ENCODE measurements around the gene KIRREL3. TPM values are rescaled to one million over a fixed set of nuclear protein-coding genes. Genes with fewer than 3 reads are reported as not detected.

KIRREL3 gene
- total and polyA plus RNA-seq, 9 of the 15 experiments (the other 6 are each of a cell fraction or from before 2014, with no cell fraction given): 0.04 to 0.10 TPM; not detected in 7

GRCh38 chr11:126973051-126973450 lies 27.5 kb downstream of the KIRREL3 start:
- TF ChIP-seq ZNF197 (CRISPR knock-in tag; IDR thresholded peaks at IDR 0.05; ENCODE audit: low read depth) (no peak), SNAPC5 (CRISPR knock-in tag; IDR thresholded peaks at IDR 0.05) (no peak), TGIF2 (CRISPR knock-in tag; IDR thresholded peaks at IDR 0.05) (no peak), PYGO2 (tag; IDR thresholded peaks at IDR 0.05) (no peak), SRF (CRISPR knock-in tag; IDR thresholded peaks at IDR 0.05) (no peak), ZNF785 (CRISPR knock-in tag; IDR thresholded peaks at IDR 0.05) (no peak), LARP7 (IDR thresholded peaks at IDR 0.05) (no peak), PREB (CRISPR knock-in tag; IDR thresholded peaks at IDR 0.05) (no peak)
- no peak overlapping the region for H3K4me2 ChIP-seq (ENCODE audit: insufficient read depth, low read length)
- intact Hi-C loops (cut with micrococcal nuclease) (no loop called here), in situ Hi-C loops (cut with MboI) (no loop called here)
- no peak overlapping the region for H3K4me3 ChIP-seq
- peaks cover 0 to 8% of the 10 kb centered on the region in 2 experiments; a peak in 1 of 5 replicates for H3K27me3 ChIP-seq (ENCODE audit: control insufficient read depth in 2 of 2, insufficient read depth in 2 of 2, low read length in 2 of 2)
- no peaks in the 10 kb centered on the region for H3K36me3 ChIP-seq (ENCODE audit: control insufficient read depth, insufficient read depth, low read length)
- no peaks in the 10 kb centered on the region for H3K9me3 ChIP-seq (replicated peaks; ENCODE audit: control insufficient read depth, insufficient read depth, low read depth, low read length)
- H3K9ac ChIP-seq (ENCODE audit: insufficient read depth in 1 of 2, low read depth in 2 of 2, low read length in 2 of 2): no peak overlapping the region
- no peak overlapping the region for H3K27ac ChIP-seq (ENCODE audit: extremely low read depth, low read depth, low read length)
- ATAC-seq (no peak), DNase-seq (ENCODE audit: extremely low read depth in 1 of 4, low spot score in 3 of 4) (no peak), FAIRE-seq (no peak)
- ChIA-PET POLR2A (no interaction called here), CTCF (ENCODE audit: low intra/inter-chr PET ratio) (no interaction called here)
- no peaks in the 10 kb centered on the region for H3K9me1 ChIP-seq (ENCODE audit: control insufficient read depth, insufficient read depth, low read length)
- no peaks in the 10 kb centered on the region for H3K79me2 ChIP-seq (ENCODE audit: control insufficient read depth, insufficient read depth, low read length)
- 0% methylated on average over 1 of the region's 2 CpGs for WGBS (ENCODE audit: insufficient coverage, low coverage, missing lambda C conversion rate)
- no peaks in the 10 kb centered on the region for H3K4me1 ChIP-seq (replicated peaks in 1 of 2; ENCODE audit: control insufficient read depth in 2 of 2, insufficient read depth in 2 of 2, low read length in 2 of 2)
- BruUV-seq (replicated peaks): no TSS peak
- no peaks in the 10 kb centered on the region for H4K20me1 ChIP-seq (replicated peaks; ENCODE audit: control insufficient read depth, insufficient read depth, low read length)
- H2AFZ ChIP-seq (ENCODE audit: low read depth, low read length): no peak overlapping the region

Measured in K562 (cell line).